T-helper 17 cell (primary cell): ENCODE measurements around the gene VWA8. TPM values are rescaled to one million over a fixed set of nuclear protein-coding genes. Genes with fewer than 3 reads are reported as not detected.
"Not testable (repeated sequence)": the region's sequence is repeated elsewhere in the genome, so short reads cannot be mapped to it uniquely, and the experiment has no call there.

ENCODE experiments used
- ATAC-seq: fragments of 150-1000 bp; cut with Tn5 transposase; 2 replicates; pipeline ENCODE4 v1.10.0; 2021; ENCODE audit warnings: mild to moderate bottlenecking, moderate library complexity
- DNase-seq, 3 donors: peaks; one replicate each; pipeline versions ENCODE4 v3.0.0 to v3.0.0-alpha.2; 2020 to 2021
- H3K9me3 ChIP-seq: one replicate; pipeline ENCODE4 v1.7.0; 2013; ENCODE audit warnings: low read length, mild to moderate bottlenecking; ENCODE audit not compliant: control insufficient read depth, poor library complexity, severe bottlenecking
- H3K27ac Mint-ChIP-seq: one replicate; pipeline ENCODE4 v1.8.0; 2022; ENCODE audit warnings: mild to moderate bottlenecking, moderate library complexity, mixed read lengths
- H3K27me3 Mint-ChIP-seq: one replicate; pipeline ENCODE4 v1.8.0; 2022; ENCODE audit warnings: mixed read lengths
- H3K36me3 Mint-ChIP-seq: one replicate; pipeline ENCODE4 v1.8.0; 2022; ENCODE audit warnings: low read depth, mixed read lengths
- H3K4me1 Mint-ChIP-seq: one replicate; pipeline ENCODE4 v1.8.0; 2022; ENCODE audit warnings: mild to moderate bottlenecking, mixed read lengths
- H3K4me3 Mint-ChIP-seq: one replicate; pipeline ENCODE4 v1.8.0; 2022; ENCODE audit warnings: mild to moderate bottlenecking, moderate library complexity, mixed read lengths
- total RNA-seq, 4 donors: library from RNA in 2 of 4; stranded (reverse) in 2 of 4; gene quantifications; one replicate each; pipeline ENCODE4 v1.2.3 and lab custom pipeline; 2022 to 2026

Gene VWA8
- total RNA-seq, 2 donors from 2014 or later, result 21.5 to 23.0 TPM

- DNase-seq, result no peak
- H3K27ac Mint-ChIP-seq, result no peak overlapping the region
- no peaks in the 10 kb centered on the region for H3K9me3 ChIP-seq
- H3K27me3 Mint-ChIP-seq, result no peaks in the 10 kb centered on the region
- H3K36me3 Mint-ChIP-seq, result no peaks in the 10 kb centered on the region
- no peak for ATAC-seq
- H3K4me1 Mint-ChIP-seq, result peaks cover 29% of the 10 kb centered on the region
- no peak overlapping the region for H3K4me3 Mint-ChIP-seq
Observed at GRCh38 chr13:41955605-41956004, 5.3 kb downstream of the VWA8 start.

GRCh38 chr13:41954226-41954625 is 6.7 kb downstream of the VWA8 start:
- no peak for DNase-seq
- H3K9me3 ChIP-seq, result no peaks in the 10 kb centered on the region
- ATAC-seq, result no peak
- H3K36me3 Mint-ChIP-seq, result no peaks in the 10 kb centered on the region
- H3K4me1 Mint-ChIP-seq, result peaks cover 22% of the 10 kb centered on the region
- no peaks in the 10 kb centered on the region for H3K27me3 Mint-ChIP-seq
- no peak overlapping the region for H3K27ac Mint-ChIP-seq
- H3K4me3 Mint-ChIP-seq, result no peak overlapping the region

- no peak for DNase-seq
- no peak for ATAC-seq
- H3K27me3 Mint-ChIP-seq, result no peaks in the 10 kb centered on the region
- H3K27ac Mint-ChIP-seq, result peak overlapping the region; percentile 61
- no peaks in the 10 kb centered on the region for H3K36me3 Mint-ChIP-seq
- H3K4me3 Mint-ChIP-seq, result no peak overlapping the region
- no peaks in the 10 kb centered on the region for H3K9me3 ChIP-seq
- H3K4me1 Mint-ChIP-seq, result peaks cover 18% of the 10 kb centered on the region
Observed at GRCh38 chr13:41952749-41953148, 8.2 kb downstream of the VWA8 start.

GRCh38 chr13:41949104-41949503 is 11.8 kb downstream of the VWA8 start:
- H3K36me3 Mint-ChIP-seq, H3K4me3 Mint-ChIP-seq, H3K27me3 Mint-ChIP-seq, DNase-seq, H3K9me3 ChIP-seq, ATAC-seq, H3K27ac Mint-ChIP-seq: not testable (repeated sequence)
- peaks cover 12% of the 10 kb centered on the region for H3K4me1 Mint-ChIP-seq

GRCh38 chr13:41945926-41946325 is 15.0 kb downstream of the VWA8 start:
- DNase-seq (no peak), ATAC-seq (no peak)
- peaks cover 4% of the 10 kb centered on the region for H3K9me3 ChIP-seq
- H3K27ac Mint-ChIP-seq, result no peak overlapping the region
- peaks cover 2% of the 10 kb centered on the region for H3K36me3 Mint-ChIP-seq
- H3K27me3 Mint-ChIP-seq, result no peaks in the 10 kb centered on the region
- no peak overlapping the region for H3K4me3 Mint-ChIP-seq
- H3K4me1 Mint-ChIP-seq, result peaks cover 5% of the 10 kb centered on the region

- Mint-ChIP-seq H3K27ac (no peak overlapping the region), H3K27me3 (no peaks in the 10 kb centered on the region), H3K4me3 (no peak overlapping the region), H3K36me3 (peaks cover 2% of the 10 kb centered on the region), H3K4me1 (peaks cover 8% of the 10 kb centered on the region)
- ATAC-seq (no peak), DNase-seq (no peak)
- H3K9me3 ChIP-seq, result peaks cover 4% of the 10 kb centered on the region
Observed at GRCh38 chr13:41944635-41945397, 16.1 kb downstream of the VWA8 start.

- H3K9me3 ChIP-seq, result peaks cover 4% of the 10 kb centered on the region
- ATAC-seq (no peak), DNase-seq (no peak)
- no peak overlapping the region for H3K4me3 Mint-ChIP-seq
- H3K27ac Mint-ChIP-seq, result no peak overlapping the region
- H3K4me1 Mint-ChIP-seq, result peaks cover 8% of the 10 kb centered on the region
- H3K36me3 Mint-ChIP-seq, result peaks cover 2% of the 10 kb centered on the region
- H3K27me3 Mint-ChIP-seq, result no peaks in the 10 kb centered on the region
Observed at GRCh38 chr13:41944229-41944628, 16.7 kb downstream of the VWA8 start.

- H3K36me3 Mint-ChIP-seq, result peaks cover 2% of the 10 kb centered on the region
- H3K27ac Mint-ChIP-seq, result no peak overlapping the region
- ATAC-seq (no peak), DNase-seq (no peak)
- no peak overlapping the region for H3K4me3 Mint-ChIP-seq
- H3K9me3 ChIP-seq, result peaks cover 4% of the 10 kb centered on the region
- no peaks in the 10 kb centered on the region for H3K27me3 Mint-ChIP-seq
- H3K4me1 Mint-ChIP-seq, result peaks cover 8% of the 10 kb centered on the region
Observed at GRCh38 chr13:41942462-41943094, 18.3 kb downstream of the VWA8 start.

GRCh38 chr13:41941174-41941573 is 19.7 kb downstream of the VWA8 start:
- no peak for ATAC-seq

GRCh38 chr13:41939398-41939797 is 21.5 kb downstream of the VWA8 start:
- no peaks in the 10 kb centered on the region for H3K9me3 ChIP-seq
- Mint-ChIP-seq H3K27me3 (no peaks in the 10 kb centered on the region), H3K27ac (no peak overlapping the region), H3K4me1 (peaks cover 8% of the 10 kb centered on the region), H3K4me3 (no peak overlapping the region), H3K36me3 (no peaks in the 10 kb centered on the region)
- no peak for DNase-seq
- no peak for ATAC-seq

More at GRCh38 chr13:41941174-41941573, 19.7 kb downstream of the VWA8 start:
- H3K4me3 Mint-ChIP-seq, result no peak overlapping the region
- no peaks in the 10 kb centered on the region for H3K27me3 Mint-ChIP-seq
- H3K36me3 Mint-ChIP-seq, result no peaks in the 10 kb centered on the region
- peaks cover 8% of the 10 kb centered on the region for H3K4me1 Mint-ChIP-seq
- H3K27ac Mint-ChIP-seq, result no peak overlapping the region
- peaks cover 4% of the 10 kb centered on the region for H3K9me3 ChIP-seq
- no peak for DNase-seq

- H3K9me3 ChIP-seq, result no peaks in the 10 kb centered on the region
- no peaks in the 10 kb centered on the region for H3K36me3 Mint-ChIP-seq
- H3K27ac Mint-ChIP-seq, result no peak overlapping the region
- ATAC-seq (no peak), DNase-seq (no peak)
- no peak overlapping the region for H3K4me3 Mint-ChIP-seq
- H3K4me1 Mint-ChIP-seq, result peaks cover 8% of the 10 kb centered on the region
- no peaks in the 10 kb centered on the region for H3K27me3 Mint-ChIP-seq
Observed at GRCh38 chr13:41938918-41939317, 22.0 kb downstream of the VWA8 start.

- H3K9me3 ChIP-seq, result no peaks in the 10 kb centered on the region
- ATAC-seq (no peak), DNase-seq (no peak)
- Mint-ChIP-seq H3K27me3 (no peaks in the 10 kb centered on the region), H3K36me3 (no peaks in the 10 kb centered on the region), H3K4me1 (peaks cover 11% of the 10 kb centered on the region), H3K4me3 (no peak overlapping the region), H3K27ac (no peak overlapping the region)
Observed at GRCh38 chr13:41937388-41937787, 23.5 kb downstream of the VWA8 start.

- ATAC-seq, result no peak
- Mint-ChIP-seq H3K27ac (no peak overlapping the region), H3K36me3 (peaks cover 2% of the 10 kb centered on the region)
Observed at GRCh38 chr13:41935501-41935900, 25.4 kb downstream of the VWA8 start.

GRCh38 chr13:41934994-41935393 is 25.9 kb downstream of the VWA8 start:
- Mint-ChIP-seq H3K36me3 (peaks cover 4% of the 10 kb centered on the region), H3K27ac (no peak overlapping the region), H3K4me1 (peaks cover 9% of the 10 kb centered on the region), H3K4me3 (no peak overlapping the region), H3K27me3 (no peaks in the 10 kb centered on the region)
- ATAC-seq, result no peak
- H3K9me3 ChIP-seq, result no peaks in the 10 kb centered on the region
- DNase-seq, result no peak

More at GRCh38 chr13:41935501-41935900, 25.4 kb downstream of the VWA8 start:
- no peak overlapping the region for H3K4me3 Mint-ChIP-seq
- DNase-seq, result no peak
- H3K4me1 Mint-ChIP-seq, result peaks cover 9% of the 10 kb centered on the region
- no peaks in the 10 kb centered on the region for H3K27me3 Mint-ChIP-seq
- no peaks in the 10 kb centered on the region for H3K9me3 ChIP-seq
